NCI-H1417 treated with DMSO at 0.1 percent for 48 hours (cell line): ENCODE data around the gene GALNT18.

Experiments
- DNase-seq: peaks from one replicate; lab custom pipeline; 2025; lab: John Stamatoyannopoulos, UW

The GALNT18 gene

DNA sequence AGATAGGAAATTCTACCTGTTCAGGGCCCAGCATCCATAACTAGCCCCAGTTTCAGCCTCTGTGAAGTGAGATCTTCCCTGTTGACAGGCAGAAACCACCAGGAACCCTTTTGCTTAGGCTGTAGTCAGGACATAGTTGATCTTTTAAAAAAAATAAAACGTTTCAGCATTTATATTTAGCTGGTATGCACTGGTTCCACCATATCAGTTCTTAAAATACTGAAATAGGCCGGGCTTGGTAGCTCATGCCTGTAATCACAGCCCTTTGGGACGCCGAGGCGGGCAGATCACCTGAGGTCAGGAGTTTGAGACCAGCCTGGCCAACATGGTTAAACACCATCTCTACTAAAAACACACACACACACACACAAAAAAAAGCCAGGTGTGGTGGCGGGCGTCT, 35.3 kb downstream of the GALNT18 start:
- DNase-seq: no peak

DNA sequence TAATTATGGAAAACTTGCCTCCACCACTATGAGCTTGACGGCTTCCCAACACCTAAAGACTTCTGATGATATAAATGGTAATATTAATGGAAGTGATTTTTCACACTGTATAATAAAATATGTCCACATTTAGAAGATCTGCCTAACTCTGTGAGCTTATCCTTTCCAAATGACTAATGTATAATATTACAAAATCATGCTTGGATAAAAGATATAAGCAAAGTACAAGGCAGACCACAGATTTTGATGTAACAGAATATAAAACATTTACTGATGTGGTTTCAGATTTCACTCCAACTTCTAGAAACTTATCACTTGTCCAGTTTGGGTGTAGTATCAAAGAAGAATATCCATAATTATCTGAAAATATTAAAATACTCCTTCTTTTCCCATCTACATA, 36.9 kb downstream of the GALNT18 start:
- DNase-seq: no peak

DNA sequence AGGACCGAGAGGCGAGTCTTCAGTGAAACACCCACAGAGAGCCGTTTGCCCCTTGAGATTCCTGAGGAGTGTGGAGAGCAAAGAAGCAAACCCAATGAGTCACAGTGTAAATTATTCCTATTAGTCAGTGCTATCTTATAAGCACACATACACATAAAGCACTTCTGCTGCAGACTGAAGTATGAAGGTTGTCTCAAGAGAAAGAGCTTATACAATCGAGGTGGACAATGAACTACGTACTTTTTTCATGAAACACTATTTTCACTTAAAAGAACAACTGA, 37.3 kb downstream of the GALNT18 start:
- DNase-seq: no peak

DNA sequence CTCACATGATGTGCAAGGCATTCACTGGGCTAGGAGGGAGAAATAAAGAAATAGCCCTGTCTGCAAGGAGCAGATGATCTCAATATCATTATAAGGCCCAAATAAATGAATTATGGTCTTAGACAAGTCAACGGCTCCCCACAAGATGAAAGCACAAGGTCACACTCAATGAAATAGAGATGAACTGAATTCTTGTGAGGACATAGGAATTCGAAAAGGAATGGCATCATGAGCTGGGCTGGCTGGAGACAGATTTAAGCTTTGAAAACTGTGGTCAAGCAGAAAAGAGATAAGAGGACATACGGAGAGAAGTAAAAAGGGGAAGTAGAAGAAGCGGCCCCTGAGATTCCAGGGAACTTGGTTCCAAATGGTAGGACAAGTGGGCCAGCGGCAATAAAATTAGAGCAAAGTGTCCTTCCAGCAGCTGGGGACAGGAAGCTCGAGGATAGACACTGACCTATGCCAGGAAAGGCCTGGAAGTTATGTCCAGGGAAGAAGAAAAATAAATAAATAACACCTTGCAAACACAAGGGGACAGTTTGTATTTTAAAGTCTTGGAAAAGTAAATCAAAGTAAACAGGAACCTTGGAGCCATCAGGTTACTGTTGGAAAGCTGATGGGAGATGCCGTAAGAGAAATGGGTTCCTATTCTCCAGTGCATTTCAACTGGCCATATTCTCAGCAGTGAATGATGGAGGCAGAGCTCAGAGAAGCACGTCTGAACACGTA, 37.8 kb downstream of the GALNT18 start:
- no peak for DNase-seq

DNA sequence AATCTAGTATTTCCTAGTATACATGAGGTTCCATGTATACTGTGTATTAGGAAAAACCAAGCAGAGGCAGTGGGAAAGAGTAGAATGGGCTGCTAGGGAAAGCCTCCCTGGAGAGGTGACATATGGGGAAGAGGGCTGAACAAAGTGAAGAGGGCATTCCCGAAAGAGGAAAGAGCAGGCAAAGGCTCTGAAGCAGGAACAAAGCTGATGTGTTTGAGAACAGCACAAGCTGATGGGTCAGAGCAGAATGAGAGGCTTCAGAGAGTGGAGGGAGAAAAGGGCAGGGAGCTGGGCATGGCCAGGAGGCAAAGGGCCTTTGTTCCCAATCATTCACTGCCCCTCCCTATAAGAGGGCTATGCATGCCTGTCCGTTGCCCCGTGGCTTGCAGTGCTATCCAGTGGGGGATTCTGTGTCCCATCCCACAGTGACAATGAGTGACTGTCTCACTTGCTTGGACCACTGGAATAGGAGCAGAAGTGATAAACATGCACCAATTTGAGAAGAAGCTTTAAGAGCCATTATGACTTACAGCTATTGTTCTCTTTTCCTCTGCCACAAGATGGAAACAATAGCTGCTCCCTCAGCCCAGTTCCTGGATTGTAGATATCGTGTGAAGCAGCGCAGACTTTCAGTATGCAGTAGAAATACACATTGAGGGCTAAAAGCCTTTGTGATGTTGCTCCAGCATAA, 39.6 kb downstream of the GALNT18 start:
- no peak for DNase-seq

DNA sequence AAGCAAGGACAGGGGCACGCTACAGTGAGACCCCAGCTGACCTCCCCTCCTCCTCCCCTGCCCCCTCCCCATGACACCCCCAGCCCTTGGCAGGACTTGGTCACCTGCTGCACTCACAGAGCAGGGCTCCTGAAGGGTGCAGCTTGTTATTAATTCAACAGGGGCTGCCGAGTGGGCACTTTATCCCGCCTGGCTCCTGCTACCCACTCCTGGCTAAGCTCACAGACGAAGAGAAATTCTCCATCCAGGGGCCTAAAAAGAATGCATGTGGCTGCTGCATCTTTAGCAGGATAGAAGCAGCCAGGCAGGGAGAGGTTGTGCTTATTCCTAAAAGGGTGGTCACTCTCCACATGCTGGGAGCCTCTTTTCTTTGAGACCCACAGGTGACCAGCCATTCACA, 40.3 kb downstream of the GALNT18 start:
- no peak for DNase-seq

DNA sequence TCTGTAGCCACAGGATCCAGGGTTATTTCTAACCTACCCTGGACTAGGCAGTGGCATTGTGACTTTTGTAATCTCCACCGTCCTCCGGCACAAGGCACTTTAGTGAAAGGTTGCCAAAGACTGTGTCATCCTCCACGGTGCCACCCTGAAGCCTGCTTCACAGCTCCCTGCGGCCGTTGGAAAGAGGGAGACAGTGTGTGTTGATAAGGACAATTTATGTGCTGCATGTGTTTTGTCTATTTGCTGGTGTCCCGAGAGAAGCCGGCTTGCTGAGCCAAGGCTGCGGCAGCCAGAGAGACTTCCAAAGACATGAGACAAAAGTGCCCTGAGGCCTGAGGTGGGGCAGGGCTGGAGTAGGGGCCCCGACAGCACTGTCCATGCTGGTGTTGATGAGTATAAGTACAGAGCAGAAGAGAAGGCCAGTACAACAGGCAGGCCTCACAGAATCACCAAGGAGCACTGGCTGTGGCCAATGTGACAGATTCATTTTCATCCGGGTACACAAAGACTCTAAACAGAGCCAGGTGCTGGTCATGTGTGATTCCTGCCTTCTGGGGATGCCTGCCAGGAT, 40.9 kb downstream of the GALNT18 start:
- no peak for DNase-seq

DNA sequence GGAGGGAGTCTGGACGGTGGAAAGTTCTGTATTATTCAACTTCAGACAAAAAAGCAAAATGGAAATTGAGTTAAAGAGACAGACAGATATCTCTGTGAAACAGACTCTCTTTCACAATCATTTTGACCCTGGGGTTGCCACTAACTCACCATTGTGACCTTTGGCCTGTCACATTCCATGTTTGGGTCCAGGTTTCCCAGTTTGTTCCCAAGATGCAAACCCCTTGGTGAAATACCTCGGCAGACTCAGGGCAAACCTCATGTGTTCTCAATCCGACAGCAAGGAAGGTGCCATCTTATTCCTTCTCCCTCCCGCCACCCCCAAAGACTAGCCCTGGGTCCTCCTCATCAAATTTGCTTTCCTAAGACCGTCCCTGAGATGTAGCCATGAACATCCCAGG, 41.8 kb downstream of the GALNT18 start:
- no peak for DNase-seq

DNA sequence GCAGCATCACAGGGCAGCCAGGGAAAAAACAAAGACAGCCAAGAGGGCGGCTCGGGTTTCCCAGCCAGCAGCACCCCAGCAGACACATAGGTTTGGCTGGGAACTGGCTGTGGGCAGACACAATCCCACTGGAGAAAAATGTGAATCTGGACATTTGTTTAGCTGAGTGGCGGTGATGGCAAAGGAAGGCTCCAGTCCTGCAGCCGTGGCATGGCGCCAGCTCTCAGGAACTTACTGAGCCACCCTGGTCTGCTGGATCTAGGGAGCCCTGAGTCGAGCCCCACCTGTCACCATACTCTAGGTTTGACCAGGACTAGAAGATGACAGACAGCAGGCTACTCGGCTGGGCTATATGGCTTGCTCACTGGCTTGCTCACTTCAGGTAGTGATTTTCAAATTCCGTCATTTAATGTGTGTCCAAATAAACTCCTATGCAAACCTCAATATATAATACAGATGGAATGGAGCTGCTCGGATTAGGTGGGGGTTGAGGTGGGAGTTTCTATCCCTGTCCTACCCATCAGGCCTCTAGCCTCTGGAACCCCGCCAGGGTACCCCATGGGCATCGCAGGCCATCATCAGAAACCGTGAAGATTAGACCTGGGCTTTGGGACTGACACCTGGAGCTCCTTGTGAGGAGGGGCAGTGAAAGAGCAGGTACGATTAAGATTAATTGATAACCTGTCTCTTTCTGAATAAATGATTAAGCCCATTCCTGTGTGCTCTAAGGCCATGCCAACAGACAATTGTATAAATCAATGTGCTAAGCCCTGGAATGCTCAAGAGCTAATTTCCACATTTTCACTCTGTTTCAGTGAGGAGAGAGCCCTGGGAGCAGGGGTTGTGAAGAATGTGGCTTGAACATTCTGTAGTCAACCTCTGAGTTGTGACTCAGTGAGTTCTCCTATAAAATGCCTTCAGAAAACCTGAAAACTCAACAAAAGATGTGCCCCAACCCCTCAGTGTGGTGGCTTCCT, 42.5 kb downstream of the GALNT18 start:
- DNase-seq: no peak

DNA sequence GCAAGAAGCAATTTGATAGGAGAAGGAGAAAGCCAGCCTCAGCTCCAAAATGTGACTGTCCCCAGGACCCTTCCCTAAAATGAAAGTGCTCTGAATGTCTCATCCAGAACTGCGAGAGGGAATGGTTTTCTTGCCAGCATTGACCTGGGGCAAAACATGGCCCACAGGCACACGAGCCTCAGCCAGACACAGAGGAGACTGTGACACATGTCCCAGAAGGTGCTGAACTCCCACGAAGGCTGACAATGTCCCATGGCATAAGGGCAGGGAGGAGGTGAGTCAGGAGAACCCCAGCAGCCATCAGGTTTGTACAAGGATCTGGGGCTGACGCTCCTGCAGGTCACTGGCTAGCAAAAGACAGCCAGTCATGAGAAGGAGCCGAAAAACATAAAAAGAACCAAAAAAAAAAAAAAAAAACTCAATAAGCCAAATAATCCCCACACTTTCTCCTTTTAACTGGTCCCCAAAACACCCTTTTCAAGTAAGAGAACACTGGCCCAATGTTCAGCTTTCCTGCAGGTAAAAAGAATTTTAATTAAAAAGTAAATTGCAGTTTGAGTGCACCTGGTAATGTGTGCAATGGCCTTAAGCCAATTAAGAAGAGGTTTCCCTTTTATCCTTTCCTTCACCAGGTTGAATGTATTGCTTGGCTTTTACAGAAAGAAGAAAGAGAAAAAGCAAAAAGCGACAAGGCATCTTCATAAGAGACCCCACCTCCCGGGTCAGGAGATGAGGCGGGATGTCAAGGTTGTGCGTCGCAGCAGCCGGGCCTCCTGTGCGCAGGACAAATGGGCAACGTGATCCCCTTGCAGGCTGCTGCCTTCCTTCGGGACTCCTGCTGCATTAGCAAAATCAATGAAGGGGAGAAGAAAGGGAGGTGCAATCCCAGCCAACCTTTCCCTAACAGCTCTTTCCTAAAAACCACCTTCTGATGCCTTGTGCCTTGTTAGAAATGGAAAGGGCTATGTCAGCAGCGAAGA, 43.6 kb downstream of the GALNT18 start:
- no peak for DNase-seq

DNA sequence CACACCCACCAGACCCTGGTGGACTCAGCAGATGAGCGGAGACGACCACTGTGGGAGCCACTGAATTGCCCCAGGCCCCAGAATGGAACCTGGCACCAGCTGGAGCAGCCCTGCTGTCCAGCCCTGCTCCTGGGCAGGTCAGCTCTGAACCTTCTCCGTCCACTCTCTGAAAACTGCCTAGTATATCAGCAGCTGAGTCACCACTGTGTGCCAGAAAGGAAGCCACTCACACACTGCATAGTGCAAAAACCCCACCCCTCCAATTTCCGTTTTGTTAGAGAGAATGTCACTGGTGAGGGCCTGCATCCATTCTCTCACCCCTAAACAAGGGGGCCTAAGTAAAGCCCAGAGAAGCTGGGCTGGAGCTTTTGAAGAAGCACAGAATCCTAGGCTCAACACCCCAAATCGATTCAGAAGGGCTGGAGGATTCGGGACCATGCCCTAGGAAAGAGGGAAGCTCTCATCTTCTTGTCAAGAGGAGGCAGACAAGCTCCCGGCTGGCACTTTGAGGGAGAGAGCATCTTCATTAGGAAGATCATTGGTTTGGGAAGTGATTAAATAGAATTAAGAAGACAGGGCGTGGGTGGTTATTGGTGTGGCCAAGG, 44.5 kb downstream of the GALNT18 start:
- DNase-seq: no peak

DNA sequence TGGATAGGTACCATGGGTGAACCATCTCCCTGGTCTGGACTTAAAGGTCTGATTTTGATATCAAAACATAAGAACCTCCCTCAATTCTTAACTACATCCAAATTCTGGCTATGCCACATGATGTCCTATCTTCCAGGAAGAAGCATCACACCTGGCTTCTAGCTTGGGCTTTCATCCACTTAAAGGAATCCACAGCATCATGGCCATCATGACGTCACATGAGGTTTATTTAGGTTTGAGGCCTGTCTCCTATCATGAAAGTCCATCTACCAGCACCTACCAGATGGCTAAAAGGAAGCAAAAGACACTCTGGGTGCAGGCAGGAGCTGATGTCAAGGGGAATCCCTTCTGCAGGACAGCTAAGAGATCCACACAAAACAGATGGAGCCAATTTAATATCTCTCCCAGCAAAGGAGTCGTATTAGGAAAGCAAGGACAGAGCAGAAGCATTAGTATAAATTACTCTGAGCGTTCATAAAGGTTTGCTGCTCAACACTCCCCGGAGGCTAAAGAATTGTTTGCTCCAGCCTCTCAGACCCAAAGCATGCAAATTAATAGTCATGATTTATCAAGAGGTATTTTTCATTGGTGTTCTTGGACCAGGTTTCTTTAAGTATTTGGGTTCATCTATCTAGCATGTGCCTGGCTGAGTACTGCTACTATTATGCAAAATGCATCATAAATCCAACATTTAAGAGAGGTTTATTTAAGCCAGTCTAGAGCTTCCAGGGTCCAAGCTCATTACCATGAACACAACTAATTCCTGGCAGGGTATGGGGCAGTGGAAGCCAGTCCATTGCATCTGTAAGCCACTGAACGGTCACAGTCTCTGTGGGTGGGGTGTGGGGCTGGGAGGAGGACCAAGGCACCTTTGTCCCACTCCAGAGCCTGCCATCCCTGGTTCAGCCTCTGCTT, 47.2 kb downstream of the GALNT18 start:
- DNase-seq: no peak

DNA sequence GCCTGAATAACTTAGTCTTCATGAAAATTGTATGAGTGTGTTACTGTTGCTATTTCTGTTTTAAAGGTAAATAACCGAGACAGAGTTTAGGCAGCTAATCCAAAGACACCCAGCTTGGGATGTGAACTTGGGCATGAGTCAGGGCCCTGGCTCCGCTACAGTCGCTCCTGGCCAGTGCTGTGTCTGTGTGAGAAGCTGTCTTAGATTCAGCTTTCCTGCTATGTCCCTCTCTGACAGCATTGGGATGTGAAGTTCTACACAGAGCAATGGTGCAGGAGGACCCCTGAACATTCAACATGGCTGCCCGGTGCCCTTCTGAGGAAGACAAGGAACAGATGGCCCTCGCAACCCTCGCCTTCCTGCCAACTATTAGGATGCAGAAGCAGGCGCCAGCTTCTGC, 49.4 kb downstream of the GALNT18 start:
- no peak for DNase-seq

DNA sequence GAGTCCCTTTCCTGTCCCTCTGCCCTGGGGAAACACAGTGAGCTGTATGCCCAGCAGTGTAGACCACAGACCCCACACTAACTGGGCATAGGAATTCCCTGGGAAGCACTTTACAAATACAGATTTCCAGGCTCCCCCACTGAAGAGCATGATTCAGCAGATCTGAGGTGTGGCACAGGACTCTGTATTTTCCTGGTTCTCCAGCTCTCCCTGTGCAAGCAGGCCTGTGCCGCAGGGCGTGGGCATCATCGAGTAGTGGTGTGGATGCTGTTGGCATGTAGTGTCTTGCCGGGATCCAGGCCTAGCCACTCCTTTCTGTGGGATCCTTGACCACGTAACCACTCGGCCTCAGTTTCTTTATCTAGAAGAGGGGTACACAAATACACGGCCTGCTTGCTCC, 49.9 kb downstream of the GALNT18 start:
- no peak for DNase-seq

DNA sequence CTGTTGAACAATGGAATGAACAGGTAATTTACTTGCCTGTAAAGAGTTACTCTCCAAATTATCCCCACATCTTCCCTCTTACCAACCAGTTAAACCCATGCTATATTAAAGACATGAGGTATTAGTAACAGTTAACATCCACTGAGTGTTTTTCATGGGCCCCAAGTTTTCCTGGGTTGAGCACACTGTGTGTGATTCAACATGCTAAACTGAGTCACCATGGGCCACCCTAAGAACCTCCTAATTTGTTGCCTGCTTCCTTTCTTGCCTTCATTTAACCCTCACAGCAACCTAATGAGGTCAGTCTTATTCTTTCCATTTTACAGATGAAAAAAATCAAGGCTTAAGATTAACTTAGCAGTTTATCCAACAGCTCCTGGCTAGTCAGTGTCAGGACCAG, 51.0 kb downstream of the GALNT18 start:
- no peak for DNase-seq

DNA sequence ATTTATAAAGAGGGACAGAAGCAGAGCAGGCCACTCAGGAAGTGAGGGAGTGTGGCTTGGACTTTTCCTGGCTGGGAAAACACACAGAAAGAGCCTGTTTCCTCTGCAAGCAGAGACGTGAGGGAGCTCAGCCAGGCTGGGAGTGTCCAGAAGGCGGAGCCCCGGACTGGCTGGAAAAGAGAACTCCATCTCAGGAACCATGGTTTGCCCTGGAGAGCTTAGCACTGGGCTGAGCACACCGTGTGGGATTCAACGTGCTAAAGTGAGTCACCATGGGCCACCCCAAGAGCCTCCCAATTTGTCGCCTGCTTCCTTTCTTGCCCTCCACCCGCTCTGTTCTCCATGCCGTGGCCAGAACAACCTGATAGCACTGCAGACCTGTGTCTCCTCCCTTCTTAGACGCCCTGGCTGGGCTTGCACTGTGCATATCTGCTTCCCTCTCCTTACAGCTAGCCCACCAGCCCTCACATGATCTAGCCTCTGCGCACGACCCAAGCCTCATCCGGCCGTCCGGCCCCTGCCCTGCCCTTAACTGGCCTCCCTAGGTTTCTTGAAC, 51.8 kb downstream of the GALNT18 start:
- no peak for DNase-seq

DNA sequence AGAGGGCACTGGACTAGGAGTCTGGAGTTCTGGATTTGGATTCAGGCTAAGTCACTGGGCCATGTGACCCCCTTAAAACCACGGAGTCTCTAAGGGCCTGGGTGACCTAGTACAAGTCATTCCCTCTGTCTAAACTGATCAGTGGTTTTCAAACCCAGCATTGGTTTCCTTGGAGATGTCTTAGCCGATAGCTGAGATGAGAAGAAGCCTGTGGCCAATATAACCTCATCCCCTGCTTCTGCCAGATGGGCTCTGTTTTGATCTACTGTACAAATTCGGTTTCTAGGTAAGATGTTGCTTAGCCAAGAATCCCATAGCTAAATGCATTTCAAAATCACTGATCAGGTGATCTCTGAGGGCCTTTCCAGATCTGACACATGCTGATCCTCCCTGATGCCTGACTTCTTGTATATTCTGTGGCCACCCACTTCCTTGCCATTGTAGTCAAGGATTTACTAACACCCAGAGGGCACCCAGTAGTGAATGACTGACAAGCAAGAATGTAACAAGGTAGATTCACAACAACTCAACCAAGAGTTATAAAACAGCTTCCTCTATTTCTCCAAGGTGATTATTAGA, 53.1 kb downstream of the GALNT18 start:
- DNase-seq: no peak

DNA sequence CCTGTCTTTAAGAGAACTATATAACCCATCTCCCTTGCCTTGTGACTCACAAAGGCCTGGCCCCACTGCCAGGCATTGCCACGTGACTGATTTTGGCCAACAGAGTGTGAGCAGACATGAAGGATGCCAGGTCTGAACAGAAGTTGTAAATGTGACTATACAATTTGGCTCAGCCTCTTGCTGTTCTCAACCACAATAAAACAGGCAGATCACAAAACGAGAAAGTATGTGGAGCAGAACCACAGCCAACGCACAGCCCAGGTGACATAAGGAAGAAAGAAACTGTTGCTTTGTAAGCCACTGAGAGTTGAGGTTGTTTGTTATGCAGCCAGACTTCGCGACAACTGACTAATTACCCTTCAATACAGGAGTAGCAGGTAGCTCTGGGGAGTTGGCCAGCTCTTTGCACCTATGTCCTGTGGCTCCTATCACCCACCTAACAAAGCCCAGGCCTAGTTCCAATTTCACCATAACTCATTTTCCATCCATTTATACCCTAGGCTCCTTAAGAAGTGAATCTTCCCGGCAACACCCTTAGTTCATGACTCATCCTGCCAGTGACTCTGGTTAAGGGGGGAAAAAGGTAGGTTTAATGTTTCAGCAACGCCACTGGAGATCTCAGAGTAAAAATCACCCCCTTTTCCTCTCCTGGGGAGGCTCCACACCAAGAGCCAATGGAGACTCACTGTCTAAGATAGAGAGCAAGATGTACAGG, 53.7 kb downstream of the GALNT18 start:
- DNase-seq: no peak

DNA sequence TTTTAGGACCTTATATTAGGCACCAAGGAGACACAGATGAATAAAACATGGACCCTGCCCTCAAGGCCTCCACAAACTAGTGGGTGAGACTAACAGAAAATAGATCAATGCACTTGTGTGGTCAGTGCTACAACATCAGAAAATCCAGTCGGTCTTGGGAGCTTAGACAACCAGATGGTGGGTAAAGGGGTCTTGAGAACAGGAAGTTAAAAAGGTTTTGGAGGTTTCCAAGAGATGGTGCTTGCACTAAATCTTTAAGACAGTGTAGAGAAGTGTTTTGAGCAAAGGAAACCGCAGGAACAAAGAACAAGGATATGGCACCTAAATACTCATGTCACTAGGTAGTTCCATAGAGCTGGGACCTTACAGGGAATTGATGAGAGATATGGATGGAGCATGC, 56.2 kb downstream of the GALNT18 start:
- no peak for DNase-seq
